ENCODE results near the gene CASTOR1. TPM values are rescaled to one million over a fixed set of nuclear protein-coding genes. Genes with fewer than 3 reads are reported as not detected.

Gene CASTOR1
- total and polyA plus RNA-seq, 4 donors, result 12.6 to 26.5 (median 15.3) TPM

GRCh38 chr22:30266445-30267381 is 22.6 kb downstream of the CASTOR1 start, which contains the start of gene OSM:
Gene OSM (minus strand): TSS chr22:30266851. CDS start chr22:30266799, 52 bp downstream.
- no peaks in the 10 kb centered on the region for H3K27me3 ChIP-seq (ENCODE audit: control insufficient read depth in 3 of 3, insufficient read depth in 3 of 3, low read length in 2 of 3)
- H3K9me3 ChIP-seq (ENCODE audit: control insufficient read depth in 4 of 4, insufficient read depth in 3 of 4, low read length in 3 of 4), result no peaks in the 10 kb centered on the region
- no peak within 1 kb of the TSS for H3K4me3 ChIP-seq
- H3K27ac ChIP-seq (ENCODE audit: low read depth in 1 of 2, low read length in 1 of 2), result peak within 1 kb of the TSS in 1 of 2 donors; percentile 76
- TF ChIP-seq, protein P1, sequence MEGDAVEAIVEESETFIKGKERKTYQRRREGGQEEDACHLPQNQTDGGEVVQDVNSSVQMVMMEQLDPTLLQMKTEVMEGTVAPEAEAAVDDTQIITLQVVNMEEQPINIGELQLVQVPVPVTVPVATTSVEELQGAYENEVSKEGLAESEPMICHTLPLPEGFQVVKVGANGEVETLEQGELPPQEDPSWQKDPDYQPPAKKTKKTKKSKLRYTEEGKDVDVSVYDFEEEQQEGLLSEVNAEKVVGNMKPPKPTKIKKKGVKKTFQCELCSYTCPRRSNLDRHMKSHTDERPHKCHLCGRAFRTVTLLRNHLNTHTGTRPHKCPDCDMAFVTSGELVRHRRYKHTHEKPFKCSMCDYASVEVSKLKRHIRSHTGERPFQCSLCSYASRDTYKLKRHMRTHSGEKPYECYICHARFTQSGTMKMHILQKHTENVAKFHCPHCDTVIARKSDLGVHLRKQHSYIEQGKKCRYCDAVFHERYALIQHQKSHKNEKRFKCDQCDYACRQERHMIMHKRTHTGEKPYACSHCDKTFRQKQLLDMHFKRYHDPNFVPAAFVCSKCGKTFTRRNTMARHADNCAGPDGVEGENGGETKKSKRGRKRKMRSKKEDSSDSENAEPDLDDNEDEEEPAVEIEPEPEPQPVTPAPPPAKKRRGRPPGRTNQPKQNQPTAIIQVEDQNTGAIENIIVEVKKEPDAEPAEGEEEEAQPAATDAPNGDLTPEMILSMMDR (IDR thresholded peaks at IDR 0.05; ENCODE audit: control extremely low read depth, extremely low read depth), result no peak
- DNase-seq (no peak), ATAC-seq (ENCODE audit: insufficient read depth, low FRiP score) (peak; percentile 6)
- WGBS, 2 donors, result 28 to 52% methylated on average over 35 of the region's 35 CpGs
- H3K36me3 ChIP-seq (ENCODE audit: control insufficient read depth in 4 of 4, insufficient read depth in 4 of 4, low read length in 4 of 4), result no peaks in the 10 kb centered on the region
- H3K4me1 ChIP-seq (ENCODE audit: control insufficient read depth in 5 of 5, insufficient read depth in 5 of 5, low read length in 5 of 5), result peaks cover 0 to 2% (median 0%) of the 10 kb centered on the region in 5 donors
- H3K9ac ChIP-seq (ENCODE audit: insufficient read depth in 1 of 2, low read length in 2 of 2), result no peak within 1 kb of the TSS

DNA sequence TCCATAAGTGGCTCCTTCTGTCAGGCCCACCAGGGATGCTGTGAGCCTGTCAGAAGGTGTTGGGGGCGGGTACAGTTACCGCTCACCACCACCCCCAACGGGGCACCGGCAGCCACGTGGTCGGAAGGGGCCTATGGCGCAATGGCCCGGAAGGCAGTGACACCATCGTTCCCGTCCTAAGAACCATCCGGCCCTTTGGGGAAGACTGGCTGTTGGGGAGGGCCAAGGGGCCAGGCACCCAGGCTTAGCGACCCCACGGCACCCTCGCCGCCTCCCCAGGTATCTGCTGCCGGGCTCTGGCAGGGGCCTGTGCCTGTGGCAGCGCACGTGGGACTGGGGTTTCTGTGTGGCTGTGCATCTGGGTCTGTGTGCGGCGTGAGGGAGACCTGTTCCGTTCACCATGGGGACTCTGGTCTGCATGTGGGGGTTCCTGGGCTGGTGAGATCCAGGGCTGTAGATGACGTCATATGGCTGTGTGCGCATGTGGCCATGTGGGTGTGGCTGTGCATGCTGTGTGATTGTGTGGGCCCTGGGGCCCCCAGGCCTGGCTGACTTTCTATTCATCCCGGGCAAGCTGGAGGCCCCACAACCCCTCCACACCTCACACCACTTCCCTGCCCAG is 23.4 kb downstream of the CASTOR1 start:
- Histone ChIP-seq H3K4me3 (no peak overlapping the region), H3K27me3 (ENCODE audit: control insufficient read depth in 3 of 3, insufficient read depth in 3 of 3, low read length in 2 of 3) (no peaks in the 10 kb centered on the region), H3K9ac (ENCODE audit: insufficient read depth in 1 of 2, low read length in 2 of 2) (no peak overlapping the region), H3K4me1 (ENCODE audit: control insufficient read depth in 5 of 5, insufficient read depth in 5 of 5, low read length in 5 of 5) (peaks cover 0 to 2% (median 0%) of the 10 kb centered on the region in 5 donors), H3K27ac (ENCODE audit: low read depth in 1 of 2, low read length in 1 of 2) (peak overlapping the region in 1 of 2 donors; percentile 76), H3K36me3 (ENCODE audit: control insufficient read depth in 4 of 4, insufficient read depth in 4 of 4, low read length in 4 of 4) (no peaks in the 10 kb centered on the region), H3K9me3 (ENCODE audit: control insufficient read depth in 4 of 4, insufficient read depth in 3 of 4, low read length in 3 of 4) (no peaks in the 10 kb centered on the region)
- DNase-seq, result no peak
- WGBS, 2 donors, result 37 to 59% methylated on average over 24 of the region's 24 CpGs
- TF ChIP-seq, protein P1 (IDR thresholded peaks at IDR 0.05; ENCODE audit: control extremely low read depth, extremely low read depth), result no peak
- no peak for ATAC-seq (ENCODE audit: insufficient read depth, low FRiP score)

GRCh38 chr22:30265131-30265720 is 24.1 kb downstream of the CASTOR1 start:
- Histone ChIP-seq H3K9me3 (ENCODE audit: control insufficient read depth in 4 of 4, insufficient read depth in 3 of 4, low read length in 3 of 4) (no peaks in the 10 kb centered on the region), H3K4me1 (ENCODE audit: control insufficient read depth in 5 of 5, insufficient read depth in 5 of 5, low read length in 5 of 5) (peaks cover 0 to 2% (median 0%) of the 10 kb centered on the region in 5 donors), H3K27me3 (ENCODE audit: control insufficient read depth in 3 of 3, insufficient read depth in 3 of 3, low read length in 2 of 3) (no peaks in the 10 kb centered on the region), H3K36me3 (ENCODE audit: control insufficient read depth in 4 of 4, insufficient read depth in 4 of 4, low read length in 4 of 4) (no peaks in the 10 kb centered on the region), H3K27ac (ENCODE audit: low read depth in 1 of 2, low read length in 1 of 2) (peak overlapping the region in 1 of 2 donors; percentile 76), H3K4me3 (no peak overlapping the region), H3K9ac (ENCODE audit: insufficient read depth in 1 of 2, low read length in 2 of 2) (no peak overlapping the region)
- TF ChIP-seq, protein P1 (IDR thresholded peaks at IDR 0.05; ENCODE audit: control extremely low read depth, extremely low read depth), result no peak
- no peak for DNase-seq
- 82% methylated on average over 9 of the region's 9 CpGs for WGBS, 2 donors
- ATAC-seq (ENCODE audit: insufficient read depth, low FRiP score), result no peak
